Lower leg skin (tissue), 4 donors: ENCODE data around the gene LMO2. TPM values are rescaled to one million over a fixed set of nuclear protein-coding genes. Genes with fewer than 3 reads are reported as not detected.

Source experiments
- DNase-seq, 2 donors: peaks; one replicate each; pipeline ENCODE4 v3.0.0-alpha.2; 2019; ENCODE audit warnings: low spot score in 2 of 2
- H3K4me3 ChIP-seq: fragments of 200-600 bp; sonication (generic); 2 replicates; pipeline ENCODE4 v1.5.1; 2017; ENCODE audit warnings: mild to moderate bottlenecking, low read depth; ENCODE audit not compliant: poor library complexity, severe bottlenecking
- POLR2A ChIP-seq, 2 donors: fragments of 450-650 bp; IDR thresholded peaks; one replicate each; pipeline ENCODE4 v1.6.1; 2016 to 2017; ENCODE audit warnings: antibody characterized with exemption in 2 of 2, mild to moderate bottlenecking in 1 of 2, moderate library complexity in 1 of 2
- WGBS, 2 donors: methylation state at CpG; one replicate each; pipeline ENCODE4 v1.1.5; 2018; 5-methylcytosine and 5-hydroxymethylcytosine counted together
- intact Hi-C: fragments of 100-400 bp; cut with DNase I; formaldehyde crosslinking; loops from one replicate; pipeline ENCODE4 v1.15.0; 2023; ENCODE audit warnings: low total_unique reads
- total RNA-seq, 4 donors: library from RNA; depleted of rRNA; stranded (reverse); fragments of >200 nt; gene quantifications; one replicate each; pipeline ENCODE4 v1.1.0, GENCODE V29; 2016
- TF ChIP-seq, protein P1 (sequence below), 3 donors: fragments of 450-650 bp; IDR thresholded peaks; one replicate each; pipeline ENCODE4 v1.5.1; 2016; ENCODE audit warnings: antibody characterized with exemption in 3 of 3, mild to moderate bottlenecking in 3 of 3, moderate library complexity in 2 of 3

LMO2 gene
- total RNA-seq, 4 donors from 2014 or later: 2.2 to 15.6 (median 9.8) TPM

DNA sequence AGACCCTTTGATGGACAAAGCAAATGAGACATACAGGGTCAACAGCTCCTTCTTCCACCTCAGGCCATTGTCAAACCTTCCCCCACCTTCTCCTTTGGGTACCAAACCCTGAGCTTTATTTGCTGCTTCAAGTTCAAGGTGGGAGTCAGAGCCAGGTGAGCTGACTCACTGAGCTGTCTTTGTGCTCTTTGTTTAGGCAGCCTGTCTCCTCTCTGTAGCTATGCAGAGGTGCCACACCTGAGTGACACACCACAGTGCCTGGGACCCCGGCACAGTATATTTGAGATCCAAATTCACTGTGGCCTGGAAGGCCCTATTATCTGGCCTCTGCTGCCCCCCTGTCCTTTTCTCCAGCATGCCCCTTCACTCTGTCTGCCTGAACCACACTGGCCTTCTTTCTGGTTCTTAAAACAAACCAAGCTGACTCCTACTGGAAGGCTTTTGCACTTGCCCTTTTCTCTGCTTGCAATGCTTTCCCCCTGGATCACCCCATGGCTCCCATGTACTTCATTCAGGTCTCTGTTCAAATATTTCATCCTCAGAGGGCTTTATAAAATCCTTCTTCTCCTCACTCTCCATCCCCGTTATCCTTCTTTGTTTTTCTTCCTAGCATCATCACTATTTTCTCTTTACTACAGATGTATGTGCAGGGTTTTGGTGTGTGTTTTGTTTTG lies 16.1 kb downstream of the LMO2 start:
- TF ChIP-seq, protein P1, sequence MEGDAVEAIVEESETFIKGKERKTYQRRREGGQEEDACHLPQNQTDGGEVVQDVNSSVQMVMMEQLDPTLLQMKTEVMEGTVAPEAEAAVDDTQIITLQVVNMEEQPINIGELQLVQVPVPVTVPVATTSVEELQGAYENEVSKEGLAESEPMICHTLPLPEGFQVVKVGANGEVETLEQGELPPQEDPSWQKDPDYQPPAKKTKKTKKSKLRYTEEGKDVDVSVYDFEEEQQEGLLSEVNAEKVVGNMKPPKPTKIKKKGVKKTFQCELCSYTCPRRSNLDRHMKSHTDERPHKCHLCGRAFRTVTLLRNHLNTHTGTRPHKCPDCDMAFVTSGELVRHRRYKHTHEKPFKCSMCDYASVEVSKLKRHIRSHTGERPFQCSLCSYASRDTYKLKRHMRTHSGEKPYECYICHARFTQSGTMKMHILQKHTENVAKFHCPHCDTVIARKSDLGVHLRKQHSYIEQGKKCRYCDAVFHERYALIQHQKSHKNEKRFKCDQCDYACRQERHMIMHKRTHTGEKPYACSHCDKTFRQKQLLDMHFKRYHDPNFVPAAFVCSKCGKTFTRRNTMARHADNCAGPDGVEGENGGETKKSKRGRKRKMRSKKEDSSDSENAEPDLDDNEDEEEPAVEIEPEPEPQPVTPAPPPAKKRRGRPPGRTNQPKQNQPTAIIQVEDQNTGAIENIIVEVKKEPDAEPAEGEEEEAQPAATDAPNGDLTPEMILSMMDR (IDR thresholded peaks at IDR 0.05): no peak
- no peak for TF ChIP-seq POLR2A (IDR thresholded peaks at IDR 0.05)
- intact Hi-C loops: no loop called here
- DNase-seq: peak in 1 of 2 donors; percentile 74
- no peak overlapping the region for H3K4me3 ChIP-seq
- 84 to 91% methylated on average over 2 of the region's 2 CpGs for WGBS, 2 donors

DNA sequence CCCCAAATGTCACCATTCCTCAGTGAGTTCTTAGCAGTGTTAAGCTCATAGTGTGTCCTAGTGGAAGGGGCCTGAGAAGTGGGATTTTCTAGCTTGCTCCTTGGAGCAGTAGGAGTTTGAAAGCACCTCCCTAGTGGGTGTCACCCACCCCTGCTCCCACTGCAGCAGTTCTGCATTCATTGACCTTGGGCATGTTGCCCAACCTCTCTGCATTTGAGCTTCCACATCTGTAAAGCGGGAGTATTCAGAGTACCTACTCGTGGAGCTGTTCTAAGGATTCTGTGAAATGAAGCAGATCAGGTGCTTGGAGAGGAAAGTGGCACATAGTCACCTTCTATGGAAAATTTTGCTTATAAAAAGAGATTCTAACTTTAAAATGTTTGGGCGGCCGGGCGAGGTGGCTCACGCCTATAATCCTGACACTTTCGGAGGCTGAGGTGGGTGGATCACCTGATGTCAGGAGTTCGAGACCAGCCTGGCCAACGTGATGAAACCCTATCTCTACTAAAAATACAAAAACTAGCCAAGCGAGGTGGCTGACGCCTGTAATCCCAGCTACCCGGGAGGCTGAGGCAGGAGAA lies 16.9 kb downstream of the LMO2 start:
- peak in 1 of 2 donors; percentile 73 for DNase-seq
- 83 to 92% methylated on average over 12 of the region's 12 CpGs for WGBS, 2 donors
- TF ChIP-seq, protein P1 (IDR thresholded peaks at IDR 0.05): no peak
- no peak for TF ChIP-seq POLR2A (IDR thresholded peaks at IDR 0.05)
- no peak overlapping the region for H3K4me3 ChIP-seq
- intact Hi-C loops: no loop called here

DNA sequence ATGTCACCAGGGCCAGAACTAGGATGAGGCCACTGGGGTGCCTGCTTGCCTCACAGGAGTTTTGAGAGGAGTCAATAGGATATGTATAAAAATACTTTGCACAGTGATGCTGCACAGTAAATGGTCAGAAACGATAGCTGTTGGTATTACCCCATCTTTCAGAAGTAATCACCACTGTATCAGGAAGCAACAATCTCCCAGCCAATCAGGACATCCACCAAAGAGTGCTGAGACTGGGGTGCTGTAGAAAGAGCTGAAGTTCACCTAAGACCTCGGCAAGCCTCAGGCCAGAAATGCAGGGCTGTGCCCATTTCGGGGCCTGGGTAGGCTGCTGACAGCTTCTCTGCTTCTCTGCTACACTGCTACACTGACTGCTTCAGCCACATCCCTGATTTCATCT lies 17.4 kb downstream of the LMO2 start:
- TF ChIP-seq, protein P1 (IDR thresholded peaks at IDR 0.05): no peak
- TF ChIP-seq POLR2A (IDR thresholded peaks at IDR 0.05): no peak
- DNase-seq: no peak
- WGBS, 2 donors: 80 to 83% methylated on average over 3 of the region's 3 CpGs
- intact Hi-C loops: no loop called here
- H3K4me3 ChIP-seq: no peak overlapping the region

DNA sequence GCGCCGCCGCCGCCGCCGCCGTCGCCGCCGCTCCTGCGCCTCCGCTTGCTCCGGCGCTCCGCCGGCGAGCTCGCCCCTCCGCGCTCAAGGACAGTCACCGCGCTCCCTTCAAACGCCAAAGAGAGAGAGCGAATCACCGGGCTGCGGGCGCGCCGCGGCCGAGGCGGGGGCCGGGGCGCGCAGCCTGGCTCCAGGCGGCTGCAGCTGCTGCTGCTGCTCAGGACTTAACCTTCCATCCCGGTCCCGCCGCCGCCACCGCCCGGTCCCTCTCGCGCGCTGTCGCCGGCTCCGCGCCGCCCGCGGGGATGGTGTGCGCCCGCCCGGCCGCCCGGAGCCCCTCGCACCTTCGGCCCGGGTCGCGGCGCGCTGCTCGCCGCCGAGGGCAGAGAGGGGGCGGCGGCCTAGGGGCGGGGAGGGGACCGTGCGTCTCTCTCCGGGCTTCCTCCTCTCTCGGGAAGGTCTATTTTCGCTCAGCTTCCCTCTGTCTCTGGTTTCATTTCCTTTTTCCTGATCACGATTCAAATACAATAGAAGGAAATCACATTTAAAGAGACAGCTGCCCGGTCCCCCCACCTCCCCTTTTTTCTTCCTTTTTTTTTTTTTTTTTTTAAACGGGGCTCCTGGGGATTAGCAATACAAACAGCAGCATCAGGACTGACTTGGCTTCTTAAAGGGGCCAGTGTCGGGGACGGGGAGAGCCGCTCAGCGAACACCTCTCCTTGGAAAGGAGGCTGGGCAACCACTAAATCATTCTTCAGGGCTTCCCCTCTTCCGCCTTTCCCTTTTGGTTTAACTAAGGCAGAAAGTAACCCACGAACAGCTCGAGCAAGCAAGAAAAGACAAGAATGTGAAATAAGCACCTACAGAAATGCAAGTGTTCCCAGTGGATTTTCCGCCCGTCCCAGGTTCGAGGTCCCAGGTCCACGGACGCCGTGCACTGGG lies 22.1 kb downstream of the LMO2 start:
- intact Hi-C loops: no loop called here
- peak in 1 of 2 donors; percentile 89 for DNase-seq
- 0% methylated on average over 54 to 58 of the region's 91 CpGs for WGBS, 2 donors

More for the DNA sequence above, 22.1 kb downstream of the LMO2 start:
- TF ChIP-seq, protein P1 (IDR thresholded peaks at IDR 0.05): no peak
- no peak for TF ChIP-seq POLR2A (IDR thresholded peaks at IDR 0.05)
- peak overlapping the region; percentile 79 for H3K4me3 ChIP-seq
